Panc1 (cell line): ENCODE results near the gene ME1. TPM values are rescaled to one million over a fixed set of nuclear protein-coding genes. Genes with fewer than 3 reads are reported as not detected.
A peak's percentile ranks its signal among the peaks of the same experiment; 100 is the strongest.

Source experiments
- ATAC-seq: fragments of 200-7000 bp; cut with Tn5 transposase; 2 replicates; pipeline ENCODE4 v1.9.1; 2020; ENCODE audit warnings: mild to moderate bottlenecking, moderate library complexity
- BruUV-seq: library from RNA; stranded (reverse); fragments of 400-500 nt; replicated peaks from 2 replicates; lab custom pipeline; 2021; lab: Mats Ljungman, UMichigan
- CTCF ChIA-PET: fragments of 300-600 bp; sonication (Branson Sonifier 250); formaldehyde crosslinking; loops from one replicate; lab custom pipeline; 2022; ENCODE audit warnings: antibody characterized with exemption; lab: Charles Lee
- POLR2A ChIA-PET: fragments of 300-600 bp; sonication (Branson Sonifier 250); formaldehyde crosslinking; loops from one replicate; lab custom pipeline; 2022; ENCODE audit warnings: antibody characterized with exemption; lab: Charles Lee
- DNase-seq: peaks from one replicate; pipeline ENCODE4 v3.0.0-alpha.2; 2010; ENCODE audit warnings: low read depth, low spot score
- H3K27ac ChIP-seq: 2 replicates; pipeline ENCODE4 v1.5.1; 2011; ENCODE audit warnings: mild to moderate bottlenecking, low read length, inconsistent platforms
- H3K27me3 ChIP-seq: fragments of 200-500 bp; sonication (Bioruptor generic); 2 replicates; pipeline ENCODE4 v1.6.0; 2014; ENCODE audit warnings: low read length, inconsistent platforms; ENCODE audit not compliant: control insufficient read depth, insufficient read depth
- H3K36me3 ChIP-seq: fragments of 200-500 bp; sonication (Bioruptor generic); 2 replicates; pipeline ENCODE4 v1.5.1; 2014; ENCODE audit warnings: inconsistent platforms, mild to moderate bottlenecking, low read length, moderate library complexity; ENCODE audit not compliant: control insufficient read depth, insufficient read depth
- H3K4me1 ChIP-seq: 2 replicates; pipeline ENCODE4 v1.5.1; 2011; ENCODE audit warnings: inconsistent platforms, mild to moderate bottlenecking, low read length, moderate library complexity; ENCODE audit not compliant: control insufficient read depth, insufficient read depth
- H3K4me3 ChIP-seq, 2 experiments: 2 replicates each; pipeline ENCODE4 v1.5.1; 2011 to 2012; ENCODE audit warnings: low read depth in 2 of 2, low read length in 2 of 2, mild to moderate bottlenecking in 2 of 2, inconsistent platforms in 1 of 2, moderate library complexity in 1 of 2
- H3K9me3 ChIP-seq: fragments of 200-500 bp; sonication (Bioruptor generic); 2 replicates; pipeline ENCODE4 v1.5.1; 2014; ENCODE audit warnings: low read depth, mild to moderate bottlenecking, inconsistent platforms, low read length, moderate library complexity; ENCODE audit not compliant: control insufficient read depth, insufficient read depth
- POLR2AphosphoS5 ChIP-seq: IDR thresholded peaks from 2 replicates; pipeline ENCODE4 v1.6.1; 2012; ENCODE audit warnings: mild to moderate bottlenecking, low read depth, low read length, moderate library complexity
- SIN3A ChIP-seq: IDR thresholded peaks from 2 replicates; pipeline ENCODE4 v1.6.1; 2012; ENCODE audit warnings: low read depth, mild to moderate bottlenecking, low read length, moderate library complexity, borderline replicate concordance; ENCODE audit not compliant: insufficient read depth
- TCF7L2 ChIP-seq: IDR thresholded peaks from 2 replicates; pipeline ENCODE4 v1.6.1; 2011; ENCODE audit warnings: mild to moderate bottlenecking, low read depth, low read length, inconsistent platforms
- in situ Hi-C: cut with HindIII; loops from 2 replicates; pipeline ENCODE4 v1.10.0; 2016; ENCODE audit warnings: low sequenced_read_pairs, low pct_unique_long_range_greater_than_20kb
- intact Hi-C: fragments of 100-400 bp; cut with micrococcal nuclease; formaldehyde crosslinking; loops from one replicate; pipeline ENCODE4 v1.10.0; 2022; ENCODE audit not compliant: unreplicated experiment
- total RNA-seq: library from RNA; stranded (reverse); gene quantifications from one replicate; pipeline ENCODE4 v1.2.1, GENCODE V29; 2021; ENCODE audit not compliant: unreplicated experiment
- TF ChIP-seq, protein P1 (sequence below): fragments of 450-650 bp; IDR thresholded peaks from 2 replicates; pipeline ENCODE4 v1.5.1; 2017; ENCODE audit warnings: mild to moderate bottlenecking
- TF ChIP-seq, protein P2 (sequence below), 2 experiments: IDR thresholded peaks; 2 replicates each; pipeline ENCODE4 v1.6.1; 2011 to 2012; ENCODE audit warnings: low read depth in 2 of 2, control low read depth in 1 of 2, low read length in 1 of 2, mild to moderate bottlenecking in 1 of 2, moderate library complexity in 1 of 2; ENCODE audit not compliant: insufficient read depth in 1 of 2

The ME1 gene
- total RNA-seq, 1 experiment from 2014 or later = 19.7 TPM

- no peaks in the 10 kb centered on the region for H3K36me3 ChIP-seq
- no peak for DNase-seq
- intact Hi-C loops = loop anchor here (5.0 kb wide), 1 partner anchor 131 kb away; the partner anchor contains the start of genes DOP1A and UBE3D
- no peak for TF ChIP-seq POLR2AphosphoS5
- TF ChIP-seq, protein P1, sequence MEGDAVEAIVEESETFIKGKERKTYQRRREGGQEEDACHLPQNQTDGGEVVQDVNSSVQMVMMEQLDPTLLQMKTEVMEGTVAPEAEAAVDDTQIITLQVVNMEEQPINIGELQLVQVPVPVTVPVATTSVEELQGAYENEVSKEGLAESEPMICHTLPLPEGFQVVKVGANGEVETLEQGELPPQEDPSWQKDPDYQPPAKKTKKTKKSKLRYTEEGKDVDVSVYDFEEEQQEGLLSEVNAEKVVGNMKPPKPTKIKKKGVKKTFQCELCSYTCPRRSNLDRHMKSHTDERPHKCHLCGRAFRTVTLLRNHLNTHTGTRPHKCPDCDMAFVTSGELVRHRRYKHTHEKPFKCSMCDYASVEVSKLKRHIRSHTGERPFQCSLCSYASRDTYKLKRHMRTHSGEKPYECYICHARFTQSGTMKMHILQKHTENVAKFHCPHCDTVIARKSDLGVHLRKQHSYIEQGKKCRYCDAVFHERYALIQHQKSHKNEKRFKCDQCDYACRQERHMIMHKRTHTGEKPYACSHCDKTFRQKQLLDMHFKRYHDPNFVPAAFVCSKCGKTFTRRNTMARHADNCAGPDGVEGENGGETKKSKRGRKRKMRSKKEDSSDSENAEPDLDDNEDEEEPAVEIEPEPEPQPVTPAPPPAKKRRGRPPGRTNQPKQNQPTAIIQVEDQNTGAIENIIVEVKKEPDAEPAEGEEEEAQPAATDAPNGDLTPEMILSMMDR = no peak
- TF ChIP-seq SIN3A = no peak
- TF ChIP-seq, protein P2, sequence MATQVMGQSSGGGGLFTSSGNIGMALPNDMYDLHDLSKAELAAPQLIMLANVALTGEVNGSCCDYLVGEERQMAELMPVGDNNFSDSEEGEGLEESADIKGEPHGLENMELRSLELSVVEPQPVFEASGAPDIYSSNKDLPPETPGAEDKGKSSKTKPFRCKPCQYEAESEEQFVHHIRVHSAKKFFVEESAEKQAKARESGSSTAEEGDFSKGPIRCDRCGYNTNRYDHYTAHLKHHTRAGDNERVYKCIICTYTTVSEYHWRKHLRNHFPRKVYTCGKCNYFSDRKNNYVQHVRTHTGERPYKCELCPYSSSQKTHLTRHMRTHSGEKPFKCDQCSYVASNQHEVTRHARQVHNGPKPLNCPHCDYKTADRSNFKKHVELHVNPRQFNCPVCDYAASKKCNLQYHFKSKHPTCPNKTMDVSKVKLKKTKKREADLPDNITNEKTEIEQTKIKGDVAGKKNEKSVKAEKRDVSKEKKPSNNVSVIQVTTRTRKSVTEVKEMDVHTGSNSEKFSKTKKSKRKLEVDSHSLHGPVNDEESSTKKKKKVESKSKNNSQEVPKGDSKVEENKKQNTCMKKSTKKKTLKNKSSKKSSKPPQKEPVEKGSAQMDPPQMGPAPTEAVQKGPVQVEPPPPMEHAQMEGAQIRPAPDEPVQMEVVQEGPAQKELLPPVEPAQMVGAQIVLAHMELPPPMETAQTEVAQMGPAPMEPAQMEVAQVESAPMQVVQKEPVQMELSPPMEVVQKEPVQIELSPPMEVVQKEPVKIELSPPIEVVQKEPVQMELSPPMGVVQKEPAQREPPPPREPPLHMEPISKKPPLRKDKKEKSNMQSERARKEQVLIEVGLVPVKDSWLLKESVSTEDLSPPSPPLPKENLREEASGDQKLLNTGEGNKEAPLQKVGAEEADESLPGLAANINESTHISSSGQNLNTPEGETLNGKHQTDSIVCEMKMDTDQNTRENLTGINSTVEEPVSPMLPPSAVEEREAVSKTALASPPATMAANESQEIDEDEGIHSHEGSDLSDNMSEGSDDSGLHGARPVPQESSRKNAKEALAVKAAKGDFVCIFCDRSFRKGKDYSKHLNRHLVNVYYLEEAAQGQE (IDR thresholded peaks at IDR 0.05; ENCODE audit: insufficient read depth in 1 of 2, low read depth in 2 of 2, low read length in 1 of 2) = no peak
- TF ChIP-seq TCF7L2 = no peak
- no peak overlapping the region for H3K4me3 ChIP-seq
- H3K4me1 ChIP-seq = peaks cover 9% of the 10 kb centered on the region; the same call in 1 of the 2 replicates
- ATAC-seq = no peak
- no TSS peak for BruUV-seq
- in situ Hi-C loops = no loop called here
- H3K27me3 ChIP-seq = no peaks in the 10 kb centered on the region
- H3K9me3 ChIP-seq = no peaks in the 10 kb centered on the region
- H3K27ac ChIP-seq = no peak overlapping the region
- ChIA-PET POLR2A (interaction anchor here (0.7 kb wide), 2 partner anchors 241 to 298 kb away, joined by 3 to 8 read pairs; no protein-coding TSS in a partner anchor), CTCF (no interaction called here)
Measured at GRCh38 chr6:83198486-83199172, 232.2 kb downstream of the ME1 start.

- in situ Hi-C loops = no loop called here
- Histone ChIP-seq H3K4me3 (peak overlapping the region; percentile 69 to 94), H3K9me3 (no peaks in the 10 kb centered on the region), H3K36me3 (peaks cover 9% of the 10 kb centered on the region), H3K4me1 (peaks cover 9% of the 10 kb centered on the region; the same call in 1 of the 2 replicates), H3K27ac (peak overlapping the region; percentile 81), H3K27me3 (no peaks in the 10 kb centered on the region)
- TF ChIP-seq, protein P1 = no peak
- no peak for TF ChIP-seq SIN3A
- TF ChIP-seq, protein P2 (IDR thresholded peaks at IDR 0.05; ENCODE audit: insufficient read depth in 1 of 2, low read depth in 2 of 2, low read length in 1 of 2) = no peak
- TF ChIP-seq POLR2AphosphoS5 = no peak
- TF ChIP-seq TCF7L2 = no peak
- DNase-seq (no peak), ATAC-seq (peak; percentile 72)
- ChIA-PET POLR2A (interaction anchor here (0.5 to 0.6 kb wide), 2 partner anchors 10 to 931 kb away, joined by 3 to 6 read pairs; no protein-coding TSS in a partner anchor), CTCF (interaction anchor here (0.6 kb wide), 1 partner anchor 14 kb away, joined by 5 read pairs; no protein-coding TSS in a partner anchor)
- no TSS peak for BruUV-seq
- intact Hi-C loops = no loop called here
Measured at GRCh38 chr6:83193747-83194566, 236.9 kb downstream of the ME1 start.
